ENCODE measurements around the gene PIK3AP1. TPM values are rescaled to one million over a fixed set of nuclear protein-coding genes. Genes with fewer than 3 reads are reported as not detected.

PIK3AP1 gene
- total RNA-seq, 1 experiment from 2014 or later, result 1.7 TPM

DNA sequence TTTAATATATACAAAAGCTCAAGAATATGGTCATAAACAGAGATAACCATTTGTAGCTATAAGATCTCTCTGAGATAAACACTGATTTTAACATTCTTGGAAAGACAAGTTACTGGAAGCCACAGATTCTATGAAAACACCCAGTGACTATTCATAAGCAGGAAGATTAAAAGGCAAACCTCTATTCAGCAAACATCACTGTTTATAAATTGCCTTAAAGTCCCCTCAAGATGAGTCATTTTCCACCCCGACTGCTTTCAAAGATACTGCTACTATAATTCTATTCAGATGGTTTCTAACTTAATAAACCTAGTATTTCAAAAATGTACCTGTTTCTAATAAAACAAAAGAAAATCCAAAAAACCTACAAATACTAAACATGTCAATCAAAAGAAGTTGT lies 154.5 kb downstream of the PIK3AP1 start:
- no CpG with 5 or more reads among the region's 1 CpG for WGBS (ENCODE audit: extremely low coverage, insufficient read length, low lambda C conversion rate)
- Mint-ChIP-seq H3K4me1 (peaks cover 6 to 11% of the 10 kb centered on the region in 2 experiments), H3K27me3 (ENCODE audit: low read depth) (no peaks in the 10 kb centered on the region), H3K4me3 (no peak overlapping the region), H3K9me3 (no peaks in the 10 kb centered on the region), H3K36me3 (ENCODE audit: insufficient read depth in 1 of 3, low read depth in 3 of 3) (peaks cover 17 to 54% (median 45%) of the 10 kb centered on the region in 3 experiments), H3K27ac (no peak overlapping the region)
- Histone ChIP-seq H4K91ac (ENCODE audit: insufficient read length, low read depth, low read length) (no peak overlapping the region), H4K5ac (ENCODE audit: insufficient read length, low read depth, low read length) (no peak overlapping the region), H3K4ac (ENCODE audit: low read depth, low read length) (no peak overlapping the region), H2AK5ac (ENCODE audit: insufficient read length, low read length) (no peak overlapping the region), H3K27me3 (ENCODE audit: insufficient read depth, low read length) (no peaks in the 10 kb centered on the region), H3K23me2 (ENCODE audit: insufficient read length, low read depth, low read length, poor library complexity, severe bottlenecking) (no peaks in the 10 kb centered on the region), H4K8ac (replicated peaks; ENCODE audit: insufficient read length, low read depth, low read length) (no peak overlapping the region), H3K14ac (ENCODE audit: insufficient read depth, low read length) (no peak overlapping the region), H3K9me3 (ENCODE audit: control insufficient read depth, low read depth, low read length) (no peaks in the 10 kb centered on the region), H3K27ac (ENCODE audit: insufficient read length, low read depth, low read length) (no peak overlapping the region), H4K20me1 (ENCODE audit: control insufficient read depth, insufficient read depth, insufficient read length) (no peaks in the 10 kb centered on the region), H3K23ac (ENCODE audit: insufficient read length, low read depth, low read length) (no peak overlapping the region), H2BK120ac (ENCODE audit: low read depth, low read length, poor library complexity, severe bottlenecking) (no peak overlapping the region), H3K79me1 (ENCODE audit: insufficient read depth, low read depth, low read length, poor library complexity, severe bottlenecking) (peaks cover 3% of the 10 kb centered on the region), H3K18ac (ENCODE audit: insufficient read length, low read depth, low read length) (no peak overlapping the region), H3K4me1 (ENCODE audit: insufficient read depth, low read length) (no peaks in the 10 kb centered on the region), H3K56ac (ENCODE audit: insufficient read length, low read depth, low read length) (no peak overlapping the region), H3T11ph (ENCODE audit: low read length) (no peak overlapping the region), H3K79me2 (ENCODE audit: insufficient read depth, low read length) (no peaks in the 10 kb centered on the region; the same call in 1 of the 2 replicates), H3K4me2 (ENCODE audit: insufficient read depth, insufficient read length, low read length) (no peak overlapping the region), H2AFZ (ENCODE audit: low read length) (no peak overlapping the region), H2BK12ac (ENCODE audit: insufficient read length, low read depth, low read length) (no peak overlapping the region), H2BK5ac (ENCODE audit: insufficient read length, low read length) (no peak overlapping the region), H2BK20ac (ENCODE audit: low read depth, low read length, poor library complexity, severe bottlenecking) (no peak overlapping the region), H2BK15ac (ENCODE audit: low read depth, low read length) (no peak overlapping the region), H3K9ac (ENCODE audit: extremely low read depth, insufficient read length, low read length) (no peak overlapping the region)
- TF ChIP-seq CTCF (conservative IDR thresholded peaks at IDR 0.05), result no peak
- DNase-seq, result no peak

Measured in H9 (cell line).